H1 (cell line): ENCODE measurements around the gene SMIM38. TPM values are rescaled to one million over a fixed set of nuclear protein-coding genes. Genes with fewer than 3 reads are reported as not detected.

Experiments used
- CTCF ChIA-PET: fragments of 300-600 bp; sonication (Branson Sonifier 250); formaldehyde crosslinking; loops from one replicate; lab custom pipeline; 2021; ENCODE audit not compliant: partially characterized antibody; lab: Charles Lee
- POLR2A ChIA-PET: fragments of 300-600 bp; sonication (Branson Sonifier 250); formaldehyde crosslinking; loops from one replicate; lab custom pipeline; 2021; ENCODE audit warnings: inconsistent platforms; ENCODE audit not compliant: partially characterized antibody; lab: Charles Lee
- DNase-seq, 2 experiments: peaks; one replicate each; pipeline versions ENCODE4 v3.0.0 to v3.0.0-alpha.2; 2010 to 2022; ENCODE audit warnings: low spot score in 2 of 2, low read depth in 1 of 2, mixed read lengths in 1 of 2
- FAIRE-seq: peaks from 2 replicates; lab custom pipeline; 2011; peaks lifted over from hg19 to GRCh38; lab: Jason Lieb, UNC
- H2AFZ ChIP-seq: 2 replicates; pipeline ENCODE4 v1.8.1; 2012; ENCODE audit warnings: low read length, inconsistent platforms
- H2AK5ac ChIP-seq: 2 replicates; pipeline ENCODE4 v1.6.1; 2013; ENCODE audit warnings: low read depth, low read length
- H2BK120ac ChIP-seq: replicated peaks from 2 replicates; pipeline ENCODE3; 2013; ENCODE audit warnings: low read depth, low read length, inconsistent platforms
- H2BK12ac ChIP-seq: 2 replicates; pipeline ENCODE4 v1.6.1; 2013; ENCODE audit warnings: low read depth, low read length
- H2BK15ac ChIP-seq: 2 replicates; pipeline ENCODE4 v1.6.1; 2013; ENCODE audit warnings: low read length
- H2BK20ac ChIP-seq: 2 replicates; pipeline ENCODE4 v1.6.1; 2013; ENCODE audit warnings: low read length
- H2BK5ac ChIP-seq: 2 replicates; pipeline ENCODE4 v1.6.1; 2013; ENCODE audit warnings: low read depth, low read length
- H3K14ac ChIP-seq: 2 replicates; pipeline ENCODE4 v1.6.1; 2013; ENCODE audit warnings: inconsistent platforms; ENCODE audit not compliant: insufficient read length
- H3K18ac ChIP-seq: 2 replicates; pipeline ENCODE4 v1.6.1; 2013; ENCODE audit warnings: low read length; ENCODE audit errors: extremely low read depth
- H3K23ac ChIP-seq: 2 replicates; pipeline ENCODE4 v1.6.1; 2013; ENCODE audit warnings: inconsistent platforms; ENCODE audit not compliant: insufficient read length
- H3K23me2 ChIP-seq: 2 replicates; pipeline ENCODE4 v1.6.1; 2013; ENCODE audit warnings: low read depth, low read length
- H3K27ac ChIP-seq: 2 replicates; pipeline ENCODE4 v1.6.1; 2011; ENCODE audit warnings: low read depth, low read length, inconsistent platforms
- H3K27me3 ChIP-seq, 4 experiments: replicated peaks in 1 of 4; 1 replicate in 1 of 4; 2 replicates in 3 of 4; pipeline versions ENCODE4 v1.6.1 to v1.8.1; 2011 to 2013; ENCODE audit warnings: low read length in 3 of 4, mild to moderate bottlenecking in 3 of 4, inconsistent platforms in 2 of 4, mixed read lengths in 2 of 4, moderate library complexity in 1 of 4; ENCODE audit not compliant: control insufficient read depth in 3 of 4, insufficient read depth in 3 of 4; ENCODE audit errors: extremely low read depth in 1 of 4
- H3K36me3 ChIP-seq, 4 experiments: 2 replicates each; pipeline versions ENCODE4 v1.6.1 to v1.8.1; 2011 to 2013; ENCODE audit warnings: mild to moderate bottlenecking in 4 of 4, low read length in 3 of 4, moderate library complexity in 2 of 4, control low read depth in 1 of 4, inconsistent platforms in 1 of 4; ENCODE audit not compliant: insufficient read depth in 4 of 4, control insufficient read depth in 2 of 4
- H3K4ac ChIP-seq: replicated peaks from 2 replicates; pipeline ENCODE3; 2013; ENCODE audit warnings: low read length, low read depth, mixed read lengths, inconsistent platforms; ENCODE audit not compliant: insufficient read length
- H3K4me1 ChIP-seq, 4 experiments: replicated peaks in 1 of 4; 1 replicate in 1 of 4; 2 replicates in 3 of 4; pipeline versions ENCODE4 v1.6.1 to v1.8.1; 2011 to 2013; ENCODE audit warnings: low read length in 3 of 4, inconsistent platforms in 2 of 4, mixed read lengths in 1 of 4; ENCODE audit not compliant: insufficient read depth in 4 of 4, control insufficient read depth in 3 of 4
- H3K4me2 ChIP-seq, 2 experiments: 2 replicates each; pipeline versions ENCODE4 v1.6.1 to v1.8.1; 2011 to 2013; ENCODE audit warnings: low read depth in 2 of 2, low read length in 2 of 2, control low read depth in 1 of 2, inconsistent platforms in 1 of 2, mild to moderate bottlenecking in 1 of 2; ENCODE audit not compliant: insufficient read depth in 1 of 2
- H3K4me3 ChIP-seq, 4 experiments: fragments of 200-600, 300-600 bp in 1 of 4; sonication (generic), shearing (Covaris generic), sonication (Bioruptor Twin) in 1 of 4; 2 replicates each; pipeline versions ENCODE4 v1.5.1 to v1.8.1; 2011 to 2016; ENCODE audit warnings: low read length in 4 of 4, low read depth in 3 of 4, control low read depth in 2 of 4, inconsistent platforms in 2 of 4, mild to moderate bottlenecking in 2 of 4, mixed read lengths in 1 of 4, moderate library complexity in 1 of 4; ENCODE audit not compliant: insufficient read depth in 2 of 4; ENCODE audit errors: extremely low read depth in 1 of 4
- H3K56ac ChIP-seq: replicated peaks from 2 replicates; pipeline ENCODE3; 2013; ENCODE audit warnings: low read depth, mild to moderate bottlenecking, mixed read lengths, low read length, inconsistent platforms; ENCODE audit not compliant: insufficient read length
- H3K79me1 ChIP-seq: 2 replicates; pipeline ENCODE4 v1.6.1; 2013; ENCODE audit warnings: low read depth, low read length, control low read depth
- H3K79me2 ChIP-seq, 2 experiments: 2 replicates each; pipeline versions ENCODE4 v1.6.1 to v1.8.1; 2012 to 2013; ENCODE audit warnings: low read length in 2 of 2, mild to moderate bottlenecking in 2 of 2, inconsistent platforms in 1 of 2; ENCODE audit not compliant: insufficient read depth in 2 of 2, control insufficient read depth in 1 of 2
- H3K9ac ChIP-seq, 4 experiments: replicated peaks in 1 of 4; 1 replicate in 1 of 4; 2 replicates in 3 of 4; pipeline versions ENCODE4 v1.6.1 to v1.8.1; 2011 to 2013; ENCODE audit warnings: low read depth in 3 of 4, low read length in 3 of 4, control low read depth in 2 of 4, mild to moderate bottlenecking in 2 of 4, moderate library complexity in 2 of 4, inconsistent platforms in 1 of 4; ENCODE audit errors: extremely low read depth in 1 of 4
- H3K9me3 ChIP-seq, 2 experiments: 2 replicates each; pipeline versions ENCODE4 v1.6.1 to v1.8.1; 2012 to 2013; ENCODE audit warnings: mild to moderate bottlenecking in 2 of 2, moderate library complexity in 2 of 2, control low read depth in 1 of 2, inconsistent platforms in 1 of 2, low read depth in 1 of 2, low read length in 1 of 2, mixed read lengths in 1 of 2; ENCODE audit not compliant: insufficient read depth in 2 of 2
- H4K20me1 ChIP-seq, 2 experiments: replicated peaks in 1 of 2; 2 replicates each; pipeline versions ENCODE3 to v1.8.1; 2011 to 2013; ENCODE audit warnings: inconsistent platforms in 2 of 2, low read length in 2 of 2, mild to moderate bottlenecking in 1 of 2; ENCODE audit not compliant: insufficient read depth in 2 of 2, control insufficient read depth in 1 of 2
- H4K5ac ChIP-seq: 2 replicates; pipeline ENCODE4 v1.6.1; 2013; ENCODE audit warnings: low read length, low read depth, mixed read lengths, inconsistent platforms; ENCODE audit not compliant: insufficient read length
- H4K8ac ChIP-seq: 2 replicates; pipeline ENCODE4 v1.8.0; 2013; ENCODE audit warnings: mild to moderate bottlenecking, moderate library complexity, low read length, inconsistent platforms; ENCODE audit not compliant: insufficient read depth; ENCODE audit errors: extremely low read depth
- H4K91ac ChIP-seq: replicated peaks from 2 replicates; pipeline ENCODE3; 2013; ENCODE audit warnings: low read length, mixed read lengths, inconsistent platforms; ENCODE audit not compliant: insufficient read length
- BCL11A ChIP-seq, 2 experiments: IDR thresholded peaks; one replicate each; pipeline ENCODE4 v1.6.1; 2011; ENCODE audit warnings: low read depth in 2 of 2, low read length in 2 of 2, mild to moderate bottlenecking in 2 of 2
- BRCA1 ChIP-seq: IDR thresholded peaks from 2 replicates; pipeline ENCODE4 v1.6.1; 2012; ENCODE audit warnings: low read depth, low read length, improper control_type of control experiment
- CEBPB ChIP-seq: IDR thresholded peaks from 2 replicates; pipeline ENCODE4 v1.6.1; 2012; ENCODE audit warnings: low read depth, low read length
- CTBP2 ChIP-seq: IDR thresholded peaks from 2 replicates; pipeline ENCODE4 v1.7.0; 2011; ENCODE audit warnings: borderline replicate concordance, mild to moderate bottlenecking, moderate library complexity, mixed read lengths, low read length; ENCODE audit not compliant: insufficient read depth, insufficient read length
- EGR1 ChIP-seq: IDR thresholded peaks from 2 replicates; pipeline ENCODE4 v1.6.1; 2011; ENCODE audit warnings: low read depth, low read length, borderline replicate concordance
- HDAC2 ChIP-seq, 2 experiments: fragments of 300-600 bp in 1 of 2; sonication (generic) in 1 of 2; IDR thresholded peaks; 2 replicates each; pipeline ENCODE4 v1.6.1; 2011 to 2012; ENCODE audit warnings: low read depth in 2 of 2, low read length in 2 of 2, mild to moderate bottlenecking in 2 of 2, moderate library complexity in 2 of 2, borderline replicate concordance in 1 of 2, inconsistent platforms in 1 of 2
- NANOG ChIP-seq: IDR thresholded peaks from 2 replicates; pipeline ENCODE4 v1.6.1; 2011; ENCODE audit warnings: low read length, low read depth, mild to moderate bottlenecking, inconsistent platforms; ENCODE audit not compliant: insufficient read depth, poor library complexity, severe bottlenecking
- POLR2A ChIP-seq, 2 experiments: IDR thresholded peaks; 1 replicate in 1 of 2; 2 replicates in 1 of 2; pipeline ENCODE4 v1.6.1; 2011; ENCODE audit warnings: low read depth in 2 of 2, low read length in 2 of 2, mild to moderate bottlenecking in 2 of 2; ENCODE audit errors: control extremely low read depth in 1 of 2
- RBBP5 ChIP-seq: IDR thresholded peaks from 2 replicates; pipeline ENCODE4 v1.7.1; 2012; ENCODE audit warnings: low read depth, mild to moderate bottlenecking, inconsistent platforms, low read length, moderate library complexity, borderline replicate concordance
- SIN3A ChIP-seq, 2 experiments: IDR thresholded peaks in 1 of 2; conservative IDR thresholded peaks in 1 of 2; 2 replicates each; pipeline ENCODE4 v1.6.1; 2011 to 2012; ENCODE audit warnings: low read length in 2 of 2, improper control_type of control experiment in 1 of 2, low read depth in 1 of 2, mild to moderate bottlenecking in 1 of 2
- SP4 ChIP-seq: IDR thresholded peaks from 2 replicates; pipeline ENCODE4 v1.6.1; 2012; ENCODE audit warnings: low read length, inconsistent platforms
- SUZ12 ChIP-seq: fragments of 200-600 bp; sonication (generic); IDR thresholded peaks from 2 replicates; pipeline ENCODE4 v1.6.1; 2012; ENCODE audit warnings: mild to moderate bottlenecking, inconsistent platforms, low read length, moderate library complexity, mixed read lengths
- TAF7 ChIP-seq: optimal IDR thresholded peaks from 2 replicates; pipeline ENCODE3; 2011; ENCODE audit warnings: low read depth, mild to moderate bottlenecking, inconsistent platforms, low read length, moderate library complexity, borderline replicate concordance
- TBP ChIP-seq: IDR thresholded peaks from 2 replicates; pipeline ENCODE4 v1.6.1; 2011; ENCODE audit warnings: low read depth, low read length, improper control_type of control experiment
- YY1 ChIP-seq: IDR thresholded peaks from 2 replicates; pipeline ENCODE4 v1.6.1; 2011; ENCODE audit warnings: low read depth, mild to moderate bottlenecking, low read length
- WGBS, 2 experiments: shearing (Covaris generic) in 1 of 2; methylation state at CpG; one replicate each; pipeline versions ENCODE4 v1.1.6 to v1.1.7; 2013 to 2015; ENCODE audit warnings: low lambda C conversion rate in 2 of 2, mixed read lengths in 2 of 2, inconsistent platforms in 1 of 2, low coverage in 1 of 2, missing lambda C conversion rate in 1 of 2; ENCODE audit not compliant: insufficient replicate concordance in 2 of 2, insufficient coverage in 1 of 2, insufficient read length in 1 of 2; ENCODE audit errors: extremely low coverage in 1 of 2, missing lambda C conversion rate in 1 of 2; 5-methylcytosine and 5-hydroxymethylcytosine counted together
- polyA plus RNA-seq, 7 experiments: library from polyadenylated mRNA; depleted of rRNA in 3 of 7; stranded (reverse) in 5 of 7; unstranded in 2 of 7; fragments of >200 nt in 5 of 7; fragments of 200-250 nt in 2 of 7; gene quantifications; 1 replicate in 5 of 7; 2 replicates in 1 of 7; 4 replicates in 1 of 7; pipeline versions ENCODE4 v1.2.1 to v1.2.3, GENCODE V29; 2011 to 2013; ENCODE audit warnings: missing spikeins in 2 of 7, mixed read lengths in 2 of 7
- total RNA-seq: library from RNA; stranded (reverse); fragmentation: NEBNext Ultra II Directional; extraction: Animal tissue kit (Norgen Biotek cat#: 25700); gene quantifications from 2 replicates; pipeline ENCODE4 v1.2.1, GENCODE V29; 2021

SMIM38 gene
- total and polyA plus RNA-seq, 2 of the 8 experiments (the other 6 are each of a cell fraction or from before 2014, with no cell fraction given): 0.17 to 0.20 TPM

DNA sequence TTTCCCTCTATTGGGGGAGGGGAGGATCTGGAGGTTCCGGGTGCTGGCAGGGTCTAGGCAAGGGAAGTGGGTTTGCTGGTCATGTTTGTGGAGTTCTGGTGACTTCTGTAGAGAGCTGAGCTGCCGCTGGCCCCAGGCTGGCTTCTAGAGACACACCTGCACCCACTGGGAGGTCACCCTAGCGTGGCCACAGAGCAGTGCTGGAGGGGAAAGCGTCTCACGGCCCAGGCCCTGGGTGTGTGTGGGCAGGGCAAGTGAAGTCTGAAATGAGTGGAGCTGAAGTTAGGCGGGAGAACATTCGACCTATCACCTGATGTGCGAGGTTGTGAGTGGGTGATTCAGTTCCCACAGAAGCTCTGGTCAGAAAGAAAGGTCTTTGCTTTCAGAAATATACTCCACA, 27.9 kb downstream of the SMIM38 start:
- Histone ChIP-seq H3K23me2 (no peaks in the 10 kb centered on the region; the same call in 1 of the 2 replicates), H3K4me2 (no peak overlapping the region), H3K27ac (no peak overlapping the region), H2BK5ac (no peak overlapping the region), H4K91ac (no peak overlapping the region), H4K5ac (no peak overlapping the region), H3K4ac (no peak overlapping the region), H3K36me3 (no peaks in the 10 kb centered on the region), H3K9me3 (peaks cover 0 to 4% of the 10 kb centered on the region in 2 experiments; a peak in 1 of 4 replicates), H3K4me1 (no peaks in the 10 kb centered on the region; a peak in 1 of 7 replicates), H3K23ac (no peak overlapping the region), H2BK12ac (no peak overlapping the region), H2AFZ (peak overlapping the region; percentile 44; the same call in 1 of the 2 replicates), H3K4me3 (no peak overlapping the region), H2BK20ac (no peak overlapping the region), H4K20me1 (no peaks in the 10 kb centered on the region), H3K18ac (no peak overlapping the region), H3K14ac (no peak overlapping the region), H3K56ac (no peak overlapping the region), H2BK15ac (no peak overlapping the region), H3K79me2 (no peaks in the 10 kb centered on the region), H4K8ac (no peak overlapping the region), H3K79me1 (no peaks in the 10 kb centered on the region), H3K27me3 (no peaks in the 10 kb centered on the region), H3K9ac (no peak overlapping the region), H2AK5ac (no peak overlapping the region), H2BK120ac (no peak overlapping the region)
- POLR2A ChIA-PET: no interaction called here
- CTCF ChIA-PET: interaction anchor here (0.8 to 1.4 kb wide), 3 partner anchors 17 to 52 kb away, joined by 3 to 4 read pairs (median 3); no protein-coding TSS in a partner anchor
- no peak for FAIRE-seq
- no peak for DNase-seq
- 98% methylated on average over 7 of the region's 8 CpGs; no CpG with 5 or more reads in 1 of the 2 experiments for WGBS, 2 experiments
- TF ChIP-seq RBBP5 (no peak), SUZ12 (no peak), YY1 (no peak), POLR2A (IDR thresholded peaks at IDR 0.05; ENCODE audit: control extremely low read depth in 1 of 2, low read depth in 2 of 2, low read length in 2 of 2) (no peak), BRCA1 (no peak), SIN3A (conservative IDR thresholded peaks at IDR 0.05 in 1 of 2, IDR thresholded peaks at IDR 0.05 in 1 of 2; ENCODE audit: low read depth in 1 of 2, low read length in 2 of 2) (no peak), CTBP2 (no peak), TAF7 (no peak), EGR1 (no peak), NANOG (no peak), CEBPB (no peak), HDAC2 (IDR thresholded peaks at IDR 0.05; ENCODE audit: borderline replicate concordance in 1 of 2, low read depth in 2 of 2, low read length in 2 of 2) (no peak), BCL11A (IDR thresholded peaks at IDR 0.05; ENCODE audit: low read depth in 2 of 2, low read length in 2 of 2) (no peak), TBP (no peak), SP4 (no peak)
